A673 (cell line): ENCODE measurements around the gene MCAT. TPM values are rescaled to one million over a fixed set of nuclear protein-coding genes. Genes with fewer than 3 reads are reported as not detected.
"Not testable (repeated sequence)": the region's sequence is repeated elsewhere in the genome, so short reads cannot be mapped to it uniquely, and the experiment has no call there.

ENCODE experiments used
- BruUV-seq: library from RNA; stranded (reverse); fragments of 400-500 nt; replicated peaks from 2 replicates; lab custom pipeline; 2021; lab: Mats Ljungman, UMichigan
- CTCF ChIA-PET: fragments of 300-600 bp; sonication (Branson Sonifier 250); formaldehyde crosslinking; loops from one replicate; lab custom pipeline; 2022; ENCODE audit warnings: antibody characterized with exemption; lab: Charles Lee
- POLR2A ChIA-PET: fragments of 300-600 bp; sonication (Branson Sonifier 250); formaldehyde crosslinking; loops from one replicate; lab custom pipeline; 2022; ENCODE audit warnings: antibody characterized with exemption; ENCODE audit not compliant: low non-redundant PET; lab: Charles Lee
- DNase-seq: peaks from one replicate; pipeline ENCODE4 v3.0.0-alpha.2; 2015; ENCODE audit warnings: low spot score
- H3K27ac ChIP-seq: fragments of 200-600 bp; sonication (generic); 2 replicates; pipeline ENCODE4 v1.5.1; 2016; ENCODE audit warnings: mixed run types, low read depth, mild to moderate bottlenecking, mixed read lengths, antibody characterized with exemption, low read length; ENCODE audit not compliant: poor library complexity, severe bottlenecking
- H3K27me3 ChIP-seq: fragments of 200-600 bp; sonication (generic); replicated peaks from 2 replicates; pipeline ENCODE4 v1.6.1; 2017; ENCODE audit warnings: mixed run types, low read depth, mild to moderate bottlenecking, mixed read lengths, antibody characterized with exemption, low read length; ENCODE audit not compliant: insufficient read depth, poor library complexity
- H3K36me3 ChIP-seq: fragments of 200-600 bp; sonication (generic); 2 replicates; pipeline ENCODE4 v1.6.1; 2016; ENCODE audit warnings: mixed run types, mild to moderate bottlenecking, mixed read lengths, antibody characterized with exemption, low read length; ENCODE audit not compliant: insufficient read depth, poor library complexity, severe bottlenecking
- H3K4me1 ChIP-seq: fragments of 200-600 bp; sonication (generic); 2 replicates; pipeline ENCODE4 v1.6.1; 2017; ENCODE audit warnings: mixed run types, mild to moderate bottlenecking, mixed read lengths, antibody characterized with exemption, low read length; ENCODE audit not compliant: insufficient read depth, poor library complexity, severe bottlenecking
- H3K4me3 ChIP-seq: fragments of 200-600 bp; sonication (generic); 2 replicates; pipeline ENCODE4 v1.5.1; 2016; ENCODE audit warnings: low read depth, mixed run types, mild to moderate bottlenecking, mixed read lengths, low read length; ENCODE audit not compliant: poor library complexity, severe bottlenecking
- H3K9me3 ChIP-seq: fragments of 200-600 bp; sonication (generic); 2 replicates; pipeline ENCODE4 v1.6.1; 2016; ENCODE audit warnings: mixed run types, low read depth, mild to moderate bottlenecking, mixed read lengths, antibody characterized with exemption, low read length; ENCODE audit not compliant: poor library complexity, severe bottlenecking
- CTCF ChIP-seq: fragments of 300-800, 200-600 bp; sonication (generic); conservative IDR thresholded peaks from 2 replicates; pipeline ENCODE4 v1.5.1; 2017; ENCODE audit warnings: low read depth, mild to moderate bottlenecking, antibody characterized with exemption, low read length, moderate library complexity, mixed read lengths
- EZH2 ChIP-seq: fragments of 200-600 bp; sonication (generic); IDR thresholded peaks from 2 replicates; pipeline ENCODE4 v1.6.1; 2017; ENCODE audit warnings: borderline replicate concordance, low read depth, mild to moderate bottlenecking, mixed read lengths, antibody characterized with exemption, low read length; ENCODE audit not compliant: poor library complexity, severe bottlenecking
- intact Hi-C: fragments of 100-400 bp; cut with micrococcal nuclease; formaldehyde crosslinking; loops from one replicate; pipeline ENCODE4 v1.10.0; 2022; ENCODE audit not compliant: unreplicated experiment
- total RNA-seq: library from RNA; stranded (reverse); gene quantifications from 2 replicates; pipeline ENCODE4 v1.2.3, GENCODE V29; 2021

MCAT gene
- total RNA-seq, 1 experiment from 2014 or later: 32.2 TPM

GRCh38 chr22:43109921-43110443 is 33.2 kb downstream of the MCAT start:
- ChIA-PET CTCF (no interaction called here), POLR2A (no interaction called here)
- no peaks in the 10 kb centered on the region for H3K9me3 ChIP-seq
- no peak for TF ChIP-seq CTCF
- DNase-seq: no peak
- intact Hi-C loops: no loop called here
- no peaks in the 10 kb centered on the region for H3K36me3 ChIP-seq
- H3K27ac ChIP-seq: no peak overlapping the region
- peaks cover 11% of the 10 kb centered on the region for H3K4me1 ChIP-seq
- H3K27me3 ChIP-seq: peaks cover 7% of the 10 kb centered on the region
- no TSS peak for BruUV-seq
- peak overlapping the region; percentile 57 for H3K4me3 ChIP-seq

DNA sequence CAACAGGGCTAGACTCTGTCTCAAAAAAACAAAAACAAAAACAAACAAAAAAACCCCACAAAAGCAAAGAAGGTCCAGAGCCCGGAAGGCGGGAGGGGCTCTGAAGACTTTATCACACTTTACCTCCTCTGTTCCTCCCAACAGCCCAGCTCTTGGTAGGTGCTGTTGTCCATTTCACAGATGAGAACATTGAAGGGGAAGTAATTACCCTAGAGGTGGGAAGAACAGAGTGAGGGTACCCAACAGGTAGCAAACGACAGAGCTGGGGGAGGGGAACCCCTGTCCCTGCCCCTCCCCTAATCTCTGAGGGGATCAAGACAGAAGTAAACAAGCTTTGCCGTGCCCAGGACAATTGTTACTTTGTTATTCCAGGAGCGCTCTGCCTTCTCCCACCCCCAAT is 33.7 kb downstream of the MCAT start:
- ChIA-PET CTCF (no interaction called here), POLR2A (no interaction called here)
- intact Hi-C loops: no loop called here
- H3K4me1 ChIP-seq: peaks cover 11% of the 10 kb centered on the region
- H3K27me3 ChIP-seq: peaks cover 7% of the 10 kb centered on the region
- DNase-seq: no peak
- no peaks in the 10 kb centered on the region for H3K9me3 ChIP-seq
- no peak for TF ChIP-seq CTCF
- no peak for TF ChIP-seq EZH2
- H3K36me3 ChIP-seq: no peaks in the 10 kb centered on the region
- H3K4me3 ChIP-seq: no peak overlapping the region
- no peak overlapping the region for H3K27ac ChIP-seq
- no TSS peak for BruUV-seq

DNA sequence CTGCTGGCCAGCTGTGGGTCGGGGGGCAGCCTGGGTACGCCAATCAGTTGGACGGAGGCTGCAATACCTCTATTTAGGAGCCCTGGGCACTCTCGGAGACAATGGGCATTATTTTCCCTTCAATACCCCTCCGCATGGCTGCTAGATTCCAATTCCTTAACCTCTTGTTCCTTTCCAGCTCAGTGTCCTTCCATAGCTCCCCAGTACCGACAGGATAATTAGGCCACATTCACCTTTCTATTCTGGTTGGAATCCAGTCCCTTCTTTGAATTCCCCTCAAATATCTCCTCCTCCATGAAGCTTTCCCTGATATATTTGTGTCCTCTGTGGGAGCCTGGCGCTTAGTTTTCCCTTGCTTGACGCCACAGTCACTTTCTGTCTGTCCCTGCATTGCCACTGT is 36.9 kb downstream of the MCAT start:
- POLR2A ChIA-PET: interaction anchor here (0.7 kb wide), 1 partner anchor 172 kb away, joined by 12 read pairs; no protein-coding TSS in a partner anchor
- TF ChIP-seq EZH2 (no peak), CTCF (no peak)
- Histone ChIP-seq H3K9me3 (no peaks in the 10 kb centered on the region), H3K27ac (no peak overlapping the region), H3K36me3 (no peaks in the 10 kb centered on the region), H3K4me1 (no peaks in the 10 kb centered on the region), H3K4me3 (no peak overlapping the region), H3K27me3 (peaks cover 6% of the 10 kb centered on the region)
- no peak for DNase-seq
- no TSS peak for BruUV-seq
- CTCF ChIA-PET: no interaction called here
- intact Hi-C loops: no loop called here

GRCh38 chr22:43104950-43105349 is 38.2 kb downstream of the MCAT start:
- H3K27me3 ChIP-seq, H3K4me3 ChIP-seq, H3K36me3 ChIP-seq, H3K4me1 ChIP-seq, BruUV-seq, H3K9me3 ChIP-seq, DNase-seq, intact Hi-C loops, H3K27ac ChIP-seq, POLR2A ChIA-PET: not testable (repeated sequence)
- CTCF ChIA-PET: interaction anchor here (1.1 kb wide), 1 partner anchor 15 kb away, joined by 3 read pairs; no protein-coding TSS in a partner anchor

- H3K4me3 ChIP-seq, POLR2A ChIA-PET, intact Hi-C loops, H3K9me3 ChIP-seq, H3K36me3 ChIP-seq, H3K27ac ChIP-seq, H3K27me3 ChIP-seq, H3K4me1 ChIP-seq, BruUV-seq, DNase-seq: not testable (repeated sequence)
- CTCF ChIA-PET: interaction anchor here (1.1 kb wide), 1 partner anchor 14 kb away, joined by 3 read pairs; no protein-coding TSS in a partner anchor
Measured at GRCh38 chr22:43104056-43104625, 39.1 kb downstream of the MCAT start.
